ENCODE measurements around the gene SHMT2. TPM values are rescaled to one million over a fixed set of nuclear protein-coding genes. Genes with fewer than 3 reads are reported as not detected.

SHMT2 gene
- total RNA-seq, 1 donor, result 199 TPM

DNA sequence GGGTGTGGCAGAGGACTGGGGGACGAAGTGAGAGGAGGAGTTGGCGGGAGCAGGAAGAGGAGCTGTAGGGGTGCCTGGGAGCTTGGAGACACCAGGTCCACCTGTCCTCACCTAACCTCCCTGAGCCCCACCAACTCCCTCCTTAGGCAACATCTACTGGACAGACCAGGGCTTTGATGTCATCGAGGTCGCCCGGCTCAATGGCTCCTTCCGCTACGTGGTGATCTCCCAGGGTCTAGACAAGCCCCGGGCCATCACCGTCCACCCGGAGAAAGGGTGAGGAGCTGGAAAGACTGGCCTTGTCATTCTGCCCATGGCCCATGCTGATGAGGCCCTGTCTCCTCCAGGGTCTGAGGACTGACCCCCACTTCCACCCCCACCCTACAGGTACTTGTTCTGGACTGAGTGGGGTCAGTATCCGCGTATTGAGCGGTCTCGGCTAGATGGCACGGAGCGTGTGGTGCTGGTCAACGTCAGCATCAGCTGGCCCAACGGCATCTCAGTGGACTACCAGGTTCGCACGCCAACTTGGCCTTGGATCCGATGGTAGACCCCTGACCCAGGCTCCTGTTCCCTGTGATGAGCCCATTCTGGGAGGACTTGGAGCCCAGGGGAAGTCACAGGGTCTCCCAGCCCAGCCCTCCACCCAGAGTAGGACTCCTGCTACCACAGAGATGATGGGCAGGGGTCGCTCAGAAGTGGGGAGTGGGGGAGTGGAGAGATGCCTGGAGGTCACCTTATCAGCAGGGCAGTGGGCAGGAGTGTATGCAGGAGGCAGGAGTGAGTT is 45.4 kb upstream of the SHMT2 start:
- DNase-seq (ENCODE audit: low read depth), result no peak
- no peak for TF ChIP-seq CTCF (IDR thresholded peaks at IDR 0.05; ENCODE audit: insufficient read depth, low read depth, low read length)
- no peak overlapping the region for H3K4me3 ChIP-seq (ENCODE audit: low read depth, low read length)

DNA sequence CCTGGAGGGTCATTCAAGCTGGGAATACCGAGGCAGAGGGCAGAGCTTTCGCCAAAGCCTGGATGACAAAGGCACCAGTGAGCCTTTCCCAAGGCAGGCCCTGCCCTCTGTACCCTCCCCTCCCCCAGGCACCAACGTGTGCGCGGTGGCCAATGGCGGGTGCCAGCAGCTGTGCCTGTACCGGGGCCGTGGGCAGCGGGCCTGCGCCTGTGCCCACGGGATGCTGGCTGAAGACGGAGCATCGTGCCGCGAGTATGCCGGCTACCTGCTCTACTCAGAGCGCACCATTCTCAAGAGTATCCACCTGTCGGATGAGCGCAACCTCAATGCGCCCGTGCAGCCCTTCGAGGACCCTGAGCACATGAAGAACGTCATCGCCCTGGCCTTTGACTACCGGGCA is 44.1 kb upstream of the SHMT2 start:
- H3K4me3 ChIP-seq (ENCODE audit: low read depth, low read length), result no peak overlapping the region
- no peak for DNase-seq (ENCODE audit: low read depth)
- TF ChIP-seq CTCF (IDR thresholded peaks at IDR 0.05; ENCODE audit: insufficient read depth, low read depth, low read length), result no peak

DNA sequence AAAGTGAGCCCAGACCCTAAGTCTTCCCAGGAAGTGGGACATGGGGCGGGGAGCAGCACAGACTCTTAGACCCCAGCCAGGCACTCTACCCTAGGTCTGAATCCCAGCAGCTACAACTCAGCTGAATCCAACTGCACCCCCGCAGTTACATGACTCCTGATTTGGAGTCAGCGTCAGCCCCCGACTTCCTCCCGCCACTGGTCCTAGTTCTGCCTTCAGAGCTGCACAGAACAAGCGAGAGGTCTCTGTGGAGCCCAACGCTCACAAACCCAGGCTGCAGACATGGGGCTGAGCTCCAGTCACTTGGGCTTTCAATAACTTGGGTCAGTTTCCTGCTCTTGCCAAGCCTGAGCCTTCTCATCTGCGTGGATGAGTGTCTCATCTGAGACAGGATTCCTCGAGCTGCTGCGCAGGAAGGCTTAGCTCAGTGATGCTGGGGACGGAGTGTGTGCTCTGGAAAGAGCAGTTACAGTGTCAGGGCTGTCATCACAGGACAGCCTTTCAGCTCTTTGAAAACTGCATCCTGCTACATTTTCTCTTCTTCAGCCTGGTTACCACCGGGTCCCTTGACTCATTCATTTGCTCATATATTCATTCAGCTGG is 43.5 kb upstream of the SHMT2 start:
- H3K4me3 ChIP-seq (ENCODE audit: low read depth, low read length), result no peak overlapping the region
- DNase-seq (ENCODE audit: low read depth), result no peak
- no peak for TF ChIP-seq CTCF (IDR thresholded peaks at IDR 0.05; ENCODE audit: insufficient read depth, low read depth, low read length)

DNA sequence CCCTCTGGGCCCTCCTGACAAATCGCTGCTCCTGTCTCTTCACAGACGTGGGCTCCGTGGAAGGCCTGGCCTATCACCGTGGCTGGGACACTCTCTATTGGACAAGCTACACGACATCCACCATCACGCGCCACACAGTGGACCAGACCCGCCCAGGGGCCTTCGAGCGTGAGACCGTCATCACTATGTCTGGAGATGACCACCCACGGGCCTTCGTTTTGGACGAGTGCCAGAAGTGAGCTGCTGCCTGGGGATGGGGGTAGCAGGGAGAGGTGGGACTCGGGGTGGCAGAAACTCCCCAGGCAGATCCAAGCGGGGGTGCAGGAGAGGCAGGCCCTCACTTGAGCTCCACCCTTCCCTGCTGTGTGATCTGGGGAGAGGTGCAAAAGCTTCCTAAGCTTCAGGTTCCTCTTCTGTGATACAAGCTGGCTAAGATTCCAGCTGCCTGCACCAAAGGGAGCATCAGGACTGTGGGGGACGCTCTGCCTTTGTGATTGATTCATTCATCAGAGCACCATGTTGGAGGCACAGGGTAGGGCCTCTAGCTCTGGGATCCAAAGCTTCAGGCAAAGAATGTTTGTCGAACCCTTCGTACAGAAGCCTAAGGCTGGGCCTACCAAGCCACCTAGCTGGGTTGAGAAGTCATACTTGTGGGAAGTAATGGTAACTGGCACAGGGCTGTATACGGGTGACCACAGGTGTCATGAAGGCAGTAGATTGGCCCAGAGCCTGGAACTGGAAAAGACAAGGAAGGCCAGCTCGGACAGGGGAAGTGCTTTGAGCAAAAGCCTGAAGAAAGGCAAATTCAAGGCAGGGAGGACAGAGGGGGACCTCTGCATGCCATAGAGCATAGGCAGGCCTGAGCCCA is 42.1 kb upstream of the SHMT2 start:
- H3K4me3 ChIP-seq (ENCODE audit: low read depth, low read length), result no peak overlapping the region
- DNase-seq (ENCODE audit: low read depth), result no peak
- TF ChIP-seq CTCF (IDR thresholded peaks at IDR 0.05; ENCODE audit: insufficient read depth, low read depth, low read length), result no peak

- no peak for DNase-seq (ENCODE audit: low read depth)
Observed at GRCh38 chr12:57188090-57188425, 41.5 kb upstream of the SHMT2 start.

GRCh38 chr12:57190037-57190436 is 39.5 kb upstream of the SHMT2 start:
- no peak overlapping the region for H3K4me3 ChIP-seq (ENCODE audit: low read depth, low read length)
- no peak for TF ChIP-seq CTCF (IDR thresholded peaks at IDR 0.05; ENCODE audit: insufficient read depth, low read depth, low read length)
- no peak for DNase-seq (ENCODE audit: low read depth)

More at GRCh38 chr12:57188090-57188425, 41.5 kb upstream of the SHMT2 start:
- TF ChIP-seq CTCF (IDR thresholded peaks at IDR 0.05; ENCODE audit: insufficient read depth, low read depth, low read length), result no peak
- no peak overlapping the region for H3K4me3 ChIP-seq (ENCODE audit: low read depth, low read length)

All from fibroblast of villous mesenchyme (primary cell).